GM18868 (cell line): ENCODE data around the gene TMC5.

Experiments used
- ATAC-seq: cut with Tn5 transposase; IDR thresholded peaks from one replicate; pipeline ENCODE4 v1.9.1; 2021; ENCODE audit warnings: mild to moderate bottlenecking, moderate library complexity; ENCODE audit not compliant: unreplicated experiment

Gene TMC5

GRCh38 chr16:19502395-19503131 is 84.9 kb downstream of the TMC5 start:
- no peak for ATAC-seq

- ATAC-seq = no peak
These were observed 85.9 kb downstream of the TMC5 start for GRCh38 chr16:19503461-19504075.

GRCh38 chr16:19505600-19506303 is 88.1 kb downstream of the TMC5 start:
- ATAC-seq = no peak

GRCh38 chr16:19506965-19507364 is 89.3 kb downstream of the TMC5 start:
- ATAC-seq = no peak

- ATAC-seq = no peak
These were observed 90.2 kb downstream of the TMC5 start for GRCh38 chr16:19507867-19508266.

- no peak for ATAC-seq
These were observed 94.6 kb downstream of the TMC5 start for GRCh38 chr16:19512297-19512696.

- ATAC-seq = no peak
These were observed 95.8 kb downstream of the TMC5 start for GRCh38 chr16:19513377-19514053.

- no peak for ATAC-seq
These were observed 98.1 kb downstream of the TMC5 start for GRCh38 chr16:19515757-19516156.

- no peak for ATAC-seq
These were observed 99.9 kb downstream of the TMC5 start for GRCh38 chr16:19517424-19518089.

GRCh38 chr16:19518388-19518787 is 100.7 kb downstream of the TMC5 start:
- no peak for ATAC-seq

GRCh38 chr16:19520861-19521331 is 103.2 kb downstream of the TMC5 start:
- ATAC-seq = no peak

GRCh38 chr16:19521471-19522396 is 104.1 kb downstream of the TMC5 start, which contains the start of gene GDE1:
Gene GDE1, minus strand, starts transcription at chr16:19522098. Its CDS starts 134 bp downstream, at chr16:19521964.
- ATAC-seq = peak; percentile 83

GRCh38 chr16:19522397-19522732 is 104.7 kb downstream of the TMC5 start:
- no peak for ATAC-seq

- ATAC-seq = no peak
These were observed 105.1 kb downstream of the TMC5 start for GRCh38 chr16:19522760-19523159.

GRCh38 chr16:19523184-19523558 is 105.5 kb downstream of the TMC5 start:
- ATAC-seq = no peak

- peak; percentile 68 for ATAC-seq
These were observed 106.1 kb downstream of the TMC5 start, which contains the start of gene CCP110 for GRCh38 chr16:19523559-19524355. Gene CCP110, plus strand, starts transcription at chr16:19523942. Its CDS starts 3,940 bp downstream, at chr16:19527882.

- ATAC-seq = no peak
These were observed 106.6 kb downstream of the TMC5 start for GRCh38 chr16:19524356-19524615.

- ATAC-seq = no peak
These were observed 107.1 kb downstream of the TMC5 start for GRCh38 chr16:19524616-19525384.
